ENCODE measurements around the gene ERICH3. TPM values are rescaled to one million over a fixed set of nuclear protein-coding genes. Genes with fewer than 3 reads are reported as not detected.

The ERICH3 gene
- total RNA-seq, 1 experiment from 2014 or later: not detected

GRCh38 chr1:74716822-74717221, 43.2 kb upstream of the ERICH3 start:
- no peak overlapping the region for H3K18ac ChIP-seq (ENCODE audit: insufficient read length, low read depth, low read length)
- H3K9ac ChIP-seq (ENCODE audit: extremely low read depth, insufficient read length, low read length): no peak overlapping the region
- H3K79me2 ChIP-seq (ENCODE audit: insufficient read depth, low read length): no peaks in the 10 kb centered on the region
- no peak overlapping the region for H3K14ac ChIP-seq (ENCODE audit: insufficient read depth, low read length)
- no peak overlapping the region for H3K27ac Mint-ChIP-seq
- no peak overlapping the region for H3K4ac ChIP-seq (ENCODE audit: low read depth, low read length)
- H3K27ac ChIP-seq (ENCODE audit: insufficient read length, low read depth, low read length): no peak overlapping the region
- no peak overlapping the region for H2BK15ac ChIP-seq (ENCODE audit: low read depth, low read length)
- DNase-seq: no peak
- no peak overlapping the region for H4K5ac ChIP-seq (ENCODE audit: insufficient read length, low read depth, low read length)
- peaks cover 0 to under 1% (median 0%) of the 10 kb centered on the region in 3 experiments; a peak in 2 of 7 replicates for H3K36me3 Mint-ChIP-seq (ENCODE audit: insufficient read depth in 1 of 3, low read depth in 3 of 3)
- TF ChIP-seq, protein P1, sequence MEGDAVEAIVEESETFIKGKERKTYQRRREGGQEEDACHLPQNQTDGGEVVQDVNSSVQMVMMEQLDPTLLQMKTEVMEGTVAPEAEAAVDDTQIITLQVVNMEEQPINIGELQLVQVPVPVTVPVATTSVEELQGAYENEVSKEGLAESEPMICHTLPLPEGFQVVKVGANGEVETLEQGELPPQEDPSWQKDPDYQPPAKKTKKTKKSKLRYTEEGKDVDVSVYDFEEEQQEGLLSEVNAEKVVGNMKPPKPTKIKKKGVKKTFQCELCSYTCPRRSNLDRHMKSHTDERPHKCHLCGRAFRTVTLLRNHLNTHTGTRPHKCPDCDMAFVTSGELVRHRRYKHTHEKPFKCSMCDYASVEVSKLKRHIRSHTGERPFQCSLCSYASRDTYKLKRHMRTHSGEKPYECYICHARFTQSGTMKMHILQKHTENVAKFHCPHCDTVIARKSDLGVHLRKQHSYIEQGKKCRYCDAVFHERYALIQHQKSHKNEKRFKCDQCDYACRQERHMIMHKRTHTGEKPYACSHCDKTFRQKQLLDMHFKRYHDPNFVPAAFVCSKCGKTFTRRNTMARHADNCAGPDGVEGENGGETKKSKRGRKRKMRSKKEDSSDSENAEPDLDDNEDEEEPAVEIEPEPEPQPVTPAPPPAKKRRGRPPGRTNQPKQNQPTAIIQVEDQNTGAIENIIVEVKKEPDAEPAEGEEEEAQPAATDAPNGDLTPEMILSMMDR (conservative IDR thresholded peaks at IDR 0.05): no peak
- no peaks in the 10 kb centered on the region for H3K79me1 ChIP-seq (ENCODE audit: insufficient read depth, low read depth, low read length, poor library complexity, severe bottlenecking)
- peaks cover 0 to 7% of the 10 kb centered on the region in 2 experiments; a peak in 2 of 4 replicates for H3K4me1 Mint-ChIP-seq
- no peak overlapping the region for H4K8ac ChIP-seq (replicated peaks; ENCODE audit: insufficient read length, low read depth, low read length)
- H3K4me1 ChIP-seq (ENCODE audit: insufficient read depth, low read length): no peaks in the 10 kb centered on the region; the same call in 1 of the 2 replicates
- H2BK20ac ChIP-seq (ENCODE audit: low read depth, low read length, poor library complexity, severe bottlenecking): no peak overlapping the region
- no peaks in the 10 kb centered on the region for H3K27me3 ChIP-seq (ENCODE audit: insufficient read depth, low read length)
- no peaks in the 10 kb centered on the region for H3K9me3 ChIP-seq (ENCODE audit: control insufficient read depth, low read depth, low read length)
- no peak overlapping the region for H2AK5ac ChIP-seq (ENCODE audit: insufficient read length, low read length)
- H3K9me3 Mint-ChIP-seq: no peaks in the 10 kb centered on the region
- no peak overlapping the region for H2BK120ac ChIP-seq (ENCODE audit: low read depth, low read length, poor library complexity, severe bottlenecking)
- no peak overlapping the region for H3T11ph ChIP-seq (ENCODE audit: low read length)
- no peak overlapping the region for H2BK12ac ChIP-seq (ENCODE audit: insufficient read length, low read depth, low read length)
- H3K23ac ChIP-seq (ENCODE audit: insufficient read length, low read depth, low read length): no peak overlapping the region
- H3K27me3 Mint-ChIP-seq (ENCODE audit: low read depth): no peaks in the 10 kb centered on the region
- H3K4me3 Mint-ChIP-seq: no peak overlapping the region
- WGBS (ENCODE audit: extremely low coverage, insufficient read length, low lambda C conversion rate): no CpG with 5 or more reads among the region's 1 CpG
- no peaks in the 10 kb centered on the region for H4K20me1 ChIP-seq (ENCODE audit: control insufficient read depth, insufficient read depth, insufficient read length)
- H2BK5ac ChIP-seq (ENCODE audit: insufficient read length, low read length): no peak overlapping the region
- H3K4me2 ChIP-seq (ENCODE audit: insufficient read depth, insufficient read length, low read length): no peak overlapping the region
- no peaks in the 10 kb centered on the region for H3K23me2 ChIP-seq (ENCODE audit: insufficient read length, low read depth, low read length, poor library complexity, severe bottlenecking)
- no peak overlapping the region for H4K91ac ChIP-seq (ENCODE audit: insufficient read length, low read depth, low read length)
- H3K56ac ChIP-seq (ENCODE audit: insufficient read length, low read depth, low read length): no peak overlapping the region
- no peak overlapping the region for H2AFZ ChIP-seq (ENCODE audit: low read length)

Data from H9 (cell line).